A549 (cell line): ENCODE results near the gene SNX2. TPM values are rescaled to one million over a fixed set of nuclear protein-coding genes. Genes with fewer than 3 reads are reported as not detected.

Experiments
- ATAC-seq, 2 experiments: fragments of 200-7000 bp in 1 of 2; fragments of >200 bp in 1 of 2; cut with Nextera tagmentation in 1 of 2; cut with Tn5 transposase in 1 of 2; 3 replicates each; pipeline versions ENCODE4 v1.8.0 to v1.9.1; 2018 to 2020; ENCODE audit warnings: mild to moderate bottlenecking in 1 of 2, moderate library complexity in 1 of 2
- CTCF ChIA-PET: fragments of 300-600 bp; sonication (Branson Sonifier 250); formaldehyde crosslinking; extraction: SDS; loops from one replicate; lab custom pipeline; 2021; ENCODE audit warnings: antibody characterized with exemption, inconsistent platforms; lab: Yijun Ruan, JAX
- POLR2A ChIA-PET: fragments of 350-600 bp; formaldehyde crosslinking; extraction: SDS; loops from one replicate; lab custom pipeline; 2021; ENCODE audit warnings: antibody characterized with exemption, inconsistent platforms; lab: Yijun Ruan, JAX
- DNase-seq, 2 experiments: peaks; one replicate each; pipeline versions ENCODE4 v3.0.0 to v3.0.0-alpha.2; 2011 to 2016; ENCODE audit warnings: low read depth in 1 of 2, low spot score in 1 of 2
- FAIRE-seq: peaks from 2 replicates; lab custom pipeline; 2011; peaks lifted over from hg19 to GRCh38; lab: Jason Lieb, UNC
- H3K27ac ChIP-seq, 2 experiments: fragments of >200 bp; sonication (Bioruptor Twin); formaldehyde crosslinking; 3 replicates each; pipeline ENCODE4 v1.5.1; 2016 to 2017
- H3K4me1 ChIP-seq: fragments of >200 bp; sonication (Bioruptor Twin); formaldehyde crosslinking; 3 replicates; pipeline ENCODE4 v1.6.1; 2016
- H3K4me2 ChIP-seq: fragments of >200 bp; sonication (Bioruptor Twin); formaldehyde crosslinking; 3 replicates; pipeline ENCODE4 v1.6.1; 2016
- H3K4me3 ChIP-seq: fragments of >200 bp; sonication (Bioruptor Twin); formaldehyde crosslinking; 3 replicates; pipeline ENCODE4 v1.5.1; 2016
- H3K9me3 ChIP-seq: fragments of >200 bp; sonication (Bioruptor Twin); formaldehyde crosslinking; 3 replicates; pipeline ENCODE4 v1.6.1; 2016
- ATOH8 ChIP-seq: fragments of 250-450 bp; sonication (Bioruptor Pico); IDR thresholded peaks from 2 replicates; pipeline ENCODE4 v1.5.0; 2020; ENCODE audit warnings: low read depth, mild to moderate bottlenecking, moderate library complexity
- CBX2 ChIP-seq: fragments of 200-600 bp; sonication (generic); IDR thresholded peaks from 2 replicates; pipeline ENCODE4 v1.6.1; 2016; ENCODE audit warnings: low read depth, mild to moderate bottlenecking, borderline replicate concordance
- CEBPB ChIP-seq, 2 experiments: fragments of >200 bp in 1 of 2; sonication (Bioruptor Twin) in 1 of 2; formaldehyde crosslinking in 1 of 2; IDR thresholded peaks; 2 replicates each; pipeline ENCODE4 v1.6.1; 2012 to 2016
- CHD4 ChIP-seq: fragments of 200-600 bp; sonication (generic); IDR thresholded peaks from 2 replicates; pipeline ENCODE4 v1.6.1; 2016; ENCODE audit warnings: antibody characterized with exemption, mild to moderate bottlenecking, borderline replicate concordance
- E2F6 ChIP-seq: IDR thresholded peaks from 2 replicates; pipeline ENCODE4 v1.6.1; 2012; ENCODE audit warnings: low read depth, borderline replicate concordance
- EP300 ChIP-seq, 2 experiments: fragments of >200 bp; sonication (Bioruptor Twin); formaldehyde crosslinking; IDR thresholded peaks; 2 replicates in 1 of 2; 3 replicates in 1 of 2; pipeline ENCODE4 v1.6.1; 2016 to 2017
- ESRRA ChIP-seq: fragments of 150-350 bp; IDR thresholded peaks from 2 replicates; pipeline ENCODE4 v1.6.1; 2014; ENCODE audit warnings: mild to moderate bottlenecking, low read length, borderline replicate concordance
- FOSB ChIP-seq: fragments of 250-450 bp; sonication (Bioruptor Pico); IDR thresholded peaks from 2 replicates; pipeline ENCODE4 v1.5.0; 2020; ENCODE audit warnings: mild to moderate bottlenecking, moderate library complexity
- FOXS1 ChIP-seq: fragments of 250-450 bp; sonication (Bioruptor Pico); IDR thresholded peaks from 2 replicates; pipeline ENCODE4 v1.5.0; 2020; ENCODE audit warnings: mild to moderate bottlenecking, moderate library complexity
- GATA3 ChIP-seq: IDR thresholded peaks from 2 replicates; pipeline ENCODE4 v1.6.1; 2012; ENCODE audit warnings: borderline replicate concordance
- HMGXB4 ChIP-seq: fragments of 250-450 bp; sonication (Bioruptor Pico); IDR thresholded peaks from 2 replicates; pipeline ENCODE4 v1.5.0; 2021; ENCODE audit warnings: mild to moderate bottlenecking, moderate library complexity, borderline replicate concordance
- JUN ChIP-seq, 2 experiments: fragments of >200 bp; sonication (Bioruptor Twin); formaldehyde crosslinking; IDR thresholded peaks; 2 replicates in 1 of 2; 3 replicates in 1 of 2; pipeline ENCODE4 v1.6.1; 2016 to 2017
- JUNB ChIP-seq: fragments of >200 bp; sonication (Bioruptor Twin); formaldehyde crosslinking; IDR thresholded peaks from 2 replicates; pipeline ENCODE4 v1.6.1; 2016
- KDM1A ChIP-seq: fragments of 200-600 bp; sonication (generic); IDR thresholded peaks from 2 replicates; pipeline ENCODE4 v1.6.1; 2016; ENCODE audit warnings: low read depth, mild to moderate bottlenecking
- MAFK ChIP-seq: fragments of 450-650 bp; IDR thresholded peaks from 2 replicates; pipeline ENCODE4 v1.6.1; 2014; ENCODE audit not compliant: partially characterized antibody
- MAX ChIP-seq: IDR thresholded peaks from 2 replicates; pipeline ENCODE4 v1.6.1; 2012
- MAZ ChIP-seq: fragments of 150-350 bp; IDR thresholded peaks from 2 replicates; pipeline ENCODE4 v1.6.1; 2014; ENCODE audit warnings: antibody characterized with exemption, low read depth, low read length, borderline replicate concordance
- NFE2L2 ChIP-seq: fragments of 150-350 bp; conservative IDR thresholded peaks from 2 replicates; pipeline ENCODE4 v1.6.1; 2014; ENCODE audit warnings: low read length
- NR3C1 ChIP-seq: fragments of >200 bp; sonication (Bioruptor Twin); formaldehyde crosslinking; IDR thresholded peaks from 3 replicates; pipeline ENCODE4 v1.6.1; 2017
- PBX3 ChIP-seq: IDR thresholded peaks from 2 replicates; pipeline ENCODE4 v1.6.1; 2012
- POLR2A ChIP-seq: IDR thresholded peaks from 2 replicates; pipeline ENCODE4 v1.6.1; 2012; ENCODE audit warnings: mild to moderate bottlenecking, low read length
- RAD21 ChIP-seq, 2 experiments: fragments of >200 bp in 1 of 2; sonication (Bioruptor Twin) in 1 of 2; formaldehyde crosslinking in 1 of 2; IDR thresholded peaks in 1 of 2; conservative IDR thresholded peaks in 1 of 2; 2 replicates in 1 of 2; 3 replicates in 1 of 2; pipeline ENCODE4 v1.6.1; 2012 to 2018; ENCODE audit warnings: inconsistent platforms in 1 of 2
- RCOR1 ChIP-seq: fragments of 150-350 bp; IDR thresholded peaks from 2 replicates; pipeline ENCODE4 v1.6.1; 2014; ENCODE audit warnings: antibody characterized with exemption, low read length, low read depth
- REST ChIP-seq: fragments of 200-600 bp; sonication (generic); IDR thresholded peaks from 2 replicates; pipeline ENCODE4 v1.6.1; 2016; ENCODE audit warnings: antibody characterized with exemption, mild to moderate bottlenecking, moderate library complexity
- RFX5 ChIP-seq: fragments of 450-650 bp; IDR thresholded peaks from 2 replicates; pipeline ENCODE4 v1.7.1; 2014; ENCODE audit warnings: antibody characterized with exemption, mild to moderate bottlenecking, moderate library complexity
- ZNF302 ChIP-seq: fragments of 250-450 bp; sonication (Bioruptor Pico); IDR thresholded peaks from 2 replicates; pipeline ENCODE4 v1.9.0; 2021; ENCODE audit warnings: inconsistent platforms, mild to moderate bottlenecking, moderate library complexity
- WGBS: methylation state at CpG from one replicate; pipeline ENCODE4 v1.1.6; 2017; ENCODE audit errors: missing lambda C conversion rate; 5-methylcytosine and 5-hydroxymethylcytosine counted together
- polyA plus RNA-seq, 4 experiments: library from polyadenylated mRNA; depleted of rRNA in 3 of 4; stranded (reverse); fragments of >200 nt; fragmentation: RNase III in 1 of 4; extraction: RNeasy Plus Mini Kit Qiagen cat#74134 plus additional on column Dnase treatment in 1 of 4; gene quantifications; 2 replicates in 3 of 4; 3 replicates in 1 of 4; pipeline ENCODE4 v1.2.3, GENCODE V29; 2011 to 2017

SNX2 gene
- polyA plus RNA-seq, 2 of the 4 experiments (the other 2 are of a cell fraction) = 52.9 to 60.6 TPM

- DNase-seq (no peak), FAIRE-seq (no peak), ATAC-seq (no peak)
- Histone ChIP-seq H3K27ac (no peak overlapping the region), H3K4me1 (peaks cover 16% of the 10 kb centered on the region; the same call in 2 of the 3 replicates), H3K4me2 (no peak overlapping the region), H3K4me3 (no peak overlapping the region), H3K9me3 (no peaks in the 10 kb centered on the region)
- WGBS = 34% methylated on average over 3 of the region's 3 CpGs
- no peak for TF ChIP-seq FOSB (CRISPR knock-in tag)
- TF ChIP-seq ESRRA = no peak
- no peak for TF ChIP-seq RCOR1
- no peak for TF ChIP-seq RFX5
- no peak for TF ChIP-seq JUNB
- no peak for TF ChIP-seq CEBPB (IDR thresholded peaks at IDR 0.05)
- TF ChIP-seq E2F6 = no peak
- no peak for TF ChIP-seq GATA3
- TF ChIP-seq HMGXB4 (CRISPR knock-in tag) = no peak
- TF ChIP-seq ATOH8 (CRISPR knock-in tag) = no peak
- no peak for TF ChIP-seq CHD4
- TF ChIP-seq KDM1A = no peak
- TF ChIP-seq CBX2 = no peak
- no peak for TF ChIP-seq POLR2A
- no peak for TF ChIP-seq EP300 (IDR thresholded peaks at IDR 0.05)
- TF ChIP-seq NR3C1 = no peak
- TF ChIP-seq ZNF302 (CRISPR knock-in tag) = no peak
- TF ChIP-seq MAX = no peak
- ChIA-PET CTCF (no interaction called here), POLR2A (no interaction called here)
Observed at GRCh38 chr5:122773619-122774018, 1.3 kb upstream of the SNX2 start.

GRCh38 chr5:122774519-122774860 lies 390 bp upstream of the SNX2 start:
- DNase-seq = peak in 1 of 2 experiments; percentile 12
- H3K9me3 ChIP-seq = no peaks in the 10 kb centered on the region
- FAIRE-seq = no peak
- peak; percentile 58 to 66 for ATAC-seq
- TF ChIP-seq NFE2L2 (no peak), RAD21 (conservative IDR thresholded peaks at IDR 0.05 in 1 of 2, IDR thresholded peaks at IDR 0.05 in 1 of 2) (no peak), REST (no peak), JUNB (no peak), JUN (IDR thresholded peaks at IDR 0.05) (no peak), RFX5 (no peak), FOXS1 (CRISPR knock-in tag) (no peak), MAFK (no peak), CHD4 (no peak), RCOR1 (no peak), PBX3 (no peak), HMGXB4 (CRISPR knock-in tag) (no peak), MAZ (no peak)
- peaks cover 16% of the 10 kb centered on the region; the same call in 2 of the 3 replicates for H3K4me1 ChIP-seq
- H3K4me3 ChIP-seq = peak overlapping the region; percentile 84
- 18% methylated on average over 8 of the region's 8 CpGs for WGBS
- POLR2A ChIA-PET = interaction anchor here (0.6 to 1.5 kb wide), 5 partner anchors 12 to 648 kb away, joined by 3 to 5 read pairs (median 4); partner anchors contain the start of genes CEP120 and SNX24
- CTCF ChIA-PET = no interaction called here
- H3K4me2 ChIP-seq = peak overlapping the region; percentile 68
- peak overlapping the region; percentile 29 to 92; a peak in 3 of 6 replicates for H3K27ac ChIP-seq
